Smooth muscle cell (in vitro differentiated cells): ENCODE data around the gene PAK6. TPM values are rescaled to one million over a fixed set of nuclear protein-coding genes. Genes with fewer than 3 reads are reported as not detected.

Experiments
- DNase-seq: peaks from one replicate; lab custom pipeline; 2025; ENCODE audit not compliant: unreplicated experiment; lab: John Stamatoyannopoulos, UW
- H2AFZ ChIP-seq: fragments of 200-600 bp; sonication (generic); 2 replicates; pipeline ENCODE4 v1.6.0; 2016; ENCODE audit warnings: antibody characterized with exemption, low read depth, mild to moderate bottlenecking
- H3F3A ChIP-seq: fragments of 200-600 bp; sonication (generic); 2 replicates; pipeline ENCODE4 v1.6.0; 2017; ENCODE audit warnings: antibody characterized with exemption, low read depth
- H3K27ac ChIP-seq: fragments of 200-600 bp; sonication (generic); 2 replicates; pipeline ENCODE4 v1.5.1; 2016; ENCODE audit warnings: low read depth, mild to moderate bottlenecking
- H3K27me3 ChIP-seq: fragments of 200-600 bp; sonication (generic); 2 replicates; pipeline ENCODE4 v1.6.1; 2016; ENCODE audit warnings: low read depth, mild to moderate bottlenecking
- H3K36me3 ChIP-seq: fragments of 200-600 bp; sonication (generic); 2 replicates; pipeline ENCODE4 v1.5.1; 2016; ENCODE audit warnings: low read depth
- H3K4me1 ChIP-seq: fragments of 200-600 bp; sonication (generic); 2 replicates; pipeline ENCODE4 v1.5.1; 2016; ENCODE audit warnings: low read depth
- H3K4me2 ChIP-seq: fragments of 200-600 bp; sonication (generic); 2 replicates; pipeline ENCODE4 v1.6.0; 2016; ENCODE audit warnings: mild to moderate bottlenecking
- H3K4me3 ChIP-seq: fragments of 200-600 bp; sonication (generic); 2 replicates; pipeline ENCODE4 v1.5.1; 2016; ENCODE audit warnings: mild to moderate bottlenecking
- H3K79me2 ChIP-seq: fragments of 200-600 bp; sonication (generic); 2 replicates; pipeline ENCODE4 v1.6.0; 2016; ENCODE audit warnings: low read depth, mild to moderate bottlenecking
- H3K9ac ChIP-seq: fragments of 200-600 bp; sonication (generic); 2 replicates; pipeline ENCODE4 v1.6.0; 2016; ENCODE audit warnings: low read depth
- H3K9me3 ChIP-seq: fragments of 200-600 bp; sonication (generic); replicated peaks from 2 replicates; pipeline ENCODE4 v1.5.1; 2016; ENCODE audit warnings: low read depth
- H4K20me1 ChIP-seq: fragments of 200-600 bp; sonication (generic); 2 replicates; pipeline ENCODE4 v1.6.0; 2016; ENCODE audit warnings: low read depth
- CTCF ChIP-seq: fragments of 200-600 bp; sonication (generic); IDR thresholded peaks from 2 replicates; pipeline ENCODE4 v1.5.1; 2017; ENCODE audit warnings: borderline replicate concordance, mild to moderate bottlenecking, antibody characterized with exemption; ENCODE audit not compliant: insufficient read depth, poor library complexity, severe bottlenecking
- WGBS: methylation state at CpG from one replicate; pipeline ENCODE4 v1.1.7; 2016; ENCODE audit warnings: low lambda C conversion rate; 5-methylcytosine and 5-hydroxymethylcytosine counted together
- polyA plus RNA-seq: library from polyadenylated mRNA; unstranded; fragments of >200 nt; fragmentation: Nextera tagmentation; extraction: Ambion mirVana; gene quantifications from 2 replicates; pipeline ENCODE4 v1.2.1, GENCODE V29; 2016
- total RNA-seq: library from RNA; depleted of rRNA; stranded (reverse); fragments of >200 nt; gene quantifications from 2 replicates; pipeline ENCODE4 v1.2.3, GENCODE V29; 2014

PAK6 gene
- total and polyA plus RNA-seq, 2 experiments from 2014 or later: 0.29 to 1.6 TPM

- Histone ChIP-seq H3K27ac (no peak overlapping the region), H3K27me3 (peaks cover 22% of the 10 kb centered on the region)
- DNase-seq: no peak
These were observed 57.8 kb downstream of the PAK6 start for GRCh38 chr15:40296561-40297230.

GRCh38 chr15:40297356-40297755, 58.5 kb downstream of the PAK6 start:
- peaks cover 13% of the 10 kb centered on the region for H3K4me1 ChIP-seq
- no peaks in the 10 kb centered on the region for H3K36me3 ChIP-seq

More at GRCh38 chr15:40296561-40297230, 57.8 kb downstream of the PAK6 start:
- Histone ChIP-seq H4K20me1 (no peaks in the 10 kb centered on the region), H3K9me3 (no peaks in the 10 kb centered on the region), H3K4me3 (no peak overlapping the region), H3K4me1 (peaks cover 10% of the 10 kb centered on the region), H3K9ac (no peak overlapping the region), H3K4me2 (no peak overlapping the region), H3K79me2 (no peaks in the 10 kb centered on the region), H3K36me3 (no peaks in the 10 kb centered on the region), H2AFZ (no peak overlapping the region), H3F3A (no peaks in the 10 kb centered on the region)
- no peak for TF ChIP-seq CTCF
- WGBS: 72% methylated on average over 5 of the region's 5 CpGs

DNA sequence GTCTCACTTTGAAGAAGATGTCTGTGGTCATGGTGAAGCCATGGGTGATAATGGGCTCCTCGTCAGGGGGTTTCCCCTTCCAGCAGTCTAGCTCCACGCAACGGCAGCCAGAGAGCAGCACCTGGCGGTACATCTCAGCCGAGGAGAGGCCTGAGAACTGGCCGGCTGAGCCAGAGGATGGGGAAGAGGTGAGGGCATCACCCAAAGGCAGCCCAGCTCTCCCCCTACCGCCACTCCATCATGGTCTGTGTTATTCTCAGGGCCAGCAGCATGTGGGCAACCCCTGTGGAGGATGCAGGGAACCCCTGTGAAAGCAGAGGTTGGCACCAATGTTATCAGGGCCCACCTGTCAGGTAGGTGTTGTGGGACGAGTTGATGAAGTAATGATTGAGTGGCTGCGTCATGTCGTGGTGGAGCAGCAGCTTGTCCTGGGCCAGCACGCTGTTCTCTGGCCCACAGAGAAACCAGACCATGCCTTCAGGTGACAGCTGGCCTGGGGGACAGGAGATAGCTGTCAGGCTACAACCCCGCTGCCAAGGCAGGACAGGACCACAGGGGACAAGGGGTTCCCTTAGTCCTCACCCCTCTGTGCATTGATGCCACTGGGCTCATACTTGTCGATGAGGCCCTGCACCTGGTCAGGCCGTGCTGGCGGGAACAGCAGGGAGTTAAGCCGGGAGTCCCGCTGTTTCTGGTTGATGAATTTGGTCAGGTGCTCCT, 59.5 kb downstream of the PAK6 start:
- Histone ChIP-seq H2AFZ (no peak overlapping the region), H3K4me2 (no peak overlapping the region), H3K4me3 (no peak overlapping the region), H4K20me1 (no peaks in the 10 kb centered on the region), H3K79me2 (no peaks in the 10 kb centered on the region), H3K9ac (no peak overlapping the region), H3F3A (no peaks in the 10 kb centered on the region), H3K27ac (no peak overlapping the region), H3K4me1 (peaks cover 13% of the 10 kb centered on the region), H3K27me3 (peaks cover 7% of the 10 kb centered on the region), H3K36me3 (no peaks in the 10 kb centered on the region), H3K9me3 (no peaks in the 10 kb centered on the region)
- no peak for DNase-seq
- no peak for TF ChIP-seq CTCF
- WGBS: 96% methylated on average over 17 of the region's 17 CpGs

More at GRCh38 chr15:40297356-40297755, 58.5 kb downstream of the PAK6 start:
- Histone ChIP-seq H4K20me1 (no peaks in the 10 kb centered on the region), H3K27ac (no peak overlapping the region), H3F3A (no peaks in the 10 kb centered on the region), H2AFZ (no peak overlapping the region), H3K4me3 (no peak overlapping the region), H3K27me3 (peaks cover 15% of the 10 kb centered on the region), H3K9ac (no peak overlapping the region), H3K79me2 (no peaks in the 10 kb centered on the region), H3K4me2 (no peak overlapping the region), H3K9me3 (no peaks in the 10 kb centered on the region)
- TF ChIP-seq CTCF: no peak
- WGBS: 97% methylated on average over 10 of the region's 10 CpGs
- no peak for DNase-seq

DNA sequence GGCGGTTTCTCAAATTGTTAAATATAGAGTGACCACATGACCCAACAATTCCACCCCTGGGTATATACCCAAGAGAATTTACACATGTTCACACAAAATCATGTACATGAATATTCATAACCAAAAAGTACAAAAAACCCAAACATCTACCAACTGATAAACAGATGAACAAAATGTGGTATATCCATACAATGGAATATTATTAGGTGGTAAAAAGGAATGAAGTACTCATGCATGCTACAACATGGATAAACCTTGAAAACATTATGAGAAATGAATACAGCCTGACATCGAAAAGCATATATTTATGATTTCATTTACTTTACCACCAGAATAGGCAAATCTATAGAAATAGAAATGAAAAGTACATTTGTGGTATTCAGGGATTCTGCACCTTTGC, 61.5 kb downstream of the PAK6 start:
- DNase-seq: no peak
- Histone ChIP-seq H3K27ac (no peak overlapping the region), H3K4me3 (no peak overlapping the region), H4K20me1 (no peaks in the 10 kb centered on the region), H3K9ac (no peak overlapping the region), H3K79me2 (no peaks in the 10 kb centered on the region), H3K9me3 (no peaks in the 10 kb centered on the region), H3F3A (no peaks in the 10 kb centered on the region), H3K36me3 (no peaks in the 10 kb centered on the region), H3K4me1 (peaks cover 9% of the 10 kb centered on the region), H3K27me3 (peaks cover 18% of the 10 kb centered on the region), H3K4me2 (no peak overlapping the region), H2AFZ (no peak overlapping the region)
- TF ChIP-seq CTCF: no peak
- WGBS: 96% methylated on average over 2 of the region's 2 CpGs
